Right forelimb (tissue), 1 donor: ENCODE data around the gene FOXO3B.
"Not testable (repeated sequence)": the region's sequence is repeated elsewhere in the genome, so short reads cannot be mapped to it uniquely, and the experiment has no call there.

Experiments
- DNase-seq: peaks from one replicate; pipeline ENCODE4 v3.0.0-alpha.2; 2018

Gene FOXO3B

GRCh38 chr17:18681767-18682571, at the start of gene FOXO3B:
TSS of gene FOXO3B (minus strand) at chr17:18682314. CDS start at chr17:18681651, 663 bp downstream.
- DNase-seq, result peak; percentile 81

- DNase-seq, result not testable (repeated sequence)
These were observed 41.4 kb upstream of the FOXO3B start for GRCh38 chr17:18723509-18723908.

- DNase-seq, result not testable (repeated sequence)
These were observed 40.5 kb upstream of the FOXO3B start for GRCh38 chr17:18722612-18723011.

GRCh38 chr17:18721775-18722547, 39.8 kb upstream of the FOXO3B start:
- DNase-seq, result not testable (repeated sequence)

GRCh38 chr17:18719428-18720110, 37.5 kb upstream of the FOXO3B start:
- DNase-seq, result not testable (repeated sequence)

GRCh38 chr17:18718643-18719427, 36.7 kb upstream of the FOXO3B start:
- DNase-seq, result peak; percentile 52

GRCh38 chr17:18712354-18712999, 30.4 kb upstream of the FOXO3B start:
- peak; percentile 73 for DNase-seq

- not testable (repeated sequence) for DNase-seq
These were observed 26.1 kb upstream of the FOXO3B start for GRCh38 chr17:18708215-18708614.

GRCh38 chr17:18705955-18706354, 23.8 kb upstream of the FOXO3B start:
- DNase-seq, result not testable (repeated sequence)

- not testable (repeated sequence) for DNase-seq
These were observed 16.5 kb upstream of the FOXO3B start for GRCh38 chr17:18698473-18699103.

GRCh38 chr17:18695143-18695542, 13.0 kb upstream of the FOXO3B start:
- DNase-seq, result not testable (repeated sequence)

GRCh38 chr17:18682668-18683067, 554 bp upstream of the FOXO3B start:
- not testable (repeated sequence) for DNase-seq

- not testable (repeated sequence) for DNase-seq
These were observed 4.7 kb downstream of the FOXO3B start for GRCh38 chr17:18677381-18677780.

GRCh38 chr17:18676928-18677327, 5.2 kb downstream of the FOXO3B start:
- not testable (repeated sequence) for DNase-seq

- DNase-seq, result not testable (repeated sequence)
These were observed 9.5 kb downstream of the FOXO3B start for GRCh38 chr17:18672395-18673227.

- not testable (repeated sequence) for DNase-seq
These were observed 13.5 kb downstream of the FOXO3B start for GRCh38 chr17:18668625-18669024.

- not testable (repeated sequence) for DNase-seq
These were observed 14.6 kb downstream of the FOXO3B start for GRCh38 chr17:18667535-18667934.

- DNase-seq, result not testable (repeated sequence)
These were observed 15.8 kb downstream of the FOXO3B start for GRCh38 chr17:18666326-18666725.

GRCh38 chr17:18661924-18662624, 20.0 kb downstream of the FOXO3B start:
- not testable (repeated sequence) for DNase-seq

GRCh38 chr17:18650094-18650493, 32.0 kb downstream of the FOXO3B start:
- not testable (repeated sequence) for DNase-seq
